ENCODE results near the gene MCM3AP. TPM values are rescaled to one million over a fixed set of nuclear protein-coding genes. Genes with fewer than 3 reads are reported as not detected.

The MCM3AP gene
- total and polyA plus RNA-seq, 7 donors = 16.9 to 92.8 (median 48.9) TPM

DNA sequence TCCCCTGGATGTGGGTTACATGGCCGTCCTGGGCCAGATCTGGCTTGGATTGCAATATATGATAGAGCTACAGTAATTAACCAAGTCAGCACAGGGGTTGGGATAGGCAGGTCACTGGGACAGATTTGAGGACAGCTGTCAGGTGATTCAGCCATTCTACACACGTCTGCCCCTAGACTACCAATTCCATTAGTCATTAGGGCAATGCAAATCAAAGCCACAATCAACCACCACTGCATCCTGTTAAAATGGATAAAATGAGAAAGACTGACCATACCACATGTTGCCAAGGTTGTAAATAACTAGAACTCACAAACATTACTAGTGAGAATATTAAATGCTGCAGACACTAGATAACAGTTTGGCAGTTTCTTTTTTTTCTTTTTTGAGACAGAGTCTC lies 22.2 kb upstream of the MCM3AP start:
- Histone ChIP-seq H3K36me3 (no peaks in the 10 kb centered on the region), H3K27me3 (no peaks in the 10 kb centered on the region), H3K4me3 (no peak overlapping the region), H3K9me3 (no peaks in the 10 kb centered on the region), H3K27ac (no peak overlapping the region), H3K4me1 (no peaks in the 10 kb centered on the region)
- TF ChIP-seq, protein P1, sequence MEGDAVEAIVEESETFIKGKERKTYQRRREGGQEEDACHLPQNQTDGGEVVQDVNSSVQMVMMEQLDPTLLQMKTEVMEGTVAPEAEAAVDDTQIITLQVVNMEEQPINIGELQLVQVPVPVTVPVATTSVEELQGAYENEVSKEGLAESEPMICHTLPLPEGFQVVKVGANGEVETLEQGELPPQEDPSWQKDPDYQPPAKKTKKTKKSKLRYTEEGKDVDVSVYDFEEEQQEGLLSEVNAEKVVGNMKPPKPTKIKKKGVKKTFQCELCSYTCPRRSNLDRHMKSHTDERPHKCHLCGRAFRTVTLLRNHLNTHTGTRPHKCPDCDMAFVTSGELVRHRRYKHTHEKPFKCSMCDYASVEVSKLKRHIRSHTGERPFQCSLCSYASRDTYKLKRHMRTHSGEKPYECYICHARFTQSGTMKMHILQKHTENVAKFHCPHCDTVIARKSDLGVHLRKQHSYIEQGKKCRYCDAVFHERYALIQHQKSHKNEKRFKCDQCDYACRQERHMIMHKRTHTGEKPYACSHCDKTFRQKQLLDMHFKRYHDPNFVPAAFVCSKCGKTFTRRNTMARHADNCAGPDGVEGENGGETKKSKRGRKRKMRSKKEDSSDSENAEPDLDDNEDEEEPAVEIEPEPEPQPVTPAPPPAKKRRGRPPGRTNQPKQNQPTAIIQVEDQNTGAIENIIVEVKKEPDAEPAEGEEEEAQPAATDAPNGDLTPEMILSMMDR (IDR thresholded peaks at IDR 0.05) = no peak
- TF ChIP-seq POLR2AphosphoS5 (IDR thresholded peaks at IDR 0.05) (no peak), EP300 (IDR thresholded peaks at IDR 0.05) (no peak), POLR2A (IDR thresholded peaks at IDR 0.05) (no peak)
- WGBS, 2 donors = 76 to 80% methylated on average over 2 of the region's 2 CpGs
- no peak for DNase-seq
- intact Hi-C loops (cut with DNase I) = no loop called here

DNA sequence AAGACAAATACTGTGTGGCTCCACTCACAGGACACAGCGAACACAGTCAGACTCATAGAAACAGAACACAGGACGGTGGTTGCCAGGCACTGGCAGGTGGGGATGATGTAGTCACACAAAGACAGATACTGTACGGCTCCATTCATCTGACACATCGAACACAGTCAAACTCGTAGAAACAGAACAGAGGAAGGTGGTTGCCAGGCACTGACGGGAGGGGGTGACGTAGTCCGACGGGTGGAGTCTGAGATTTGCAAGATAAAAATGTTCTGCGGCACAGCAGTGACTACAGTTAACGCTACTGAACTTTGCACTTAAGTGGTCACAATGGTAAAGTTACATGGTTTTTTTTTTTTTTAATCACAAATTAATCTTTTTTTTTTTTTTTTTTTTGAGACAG lies 19.5 kb upstream of the MCM3AP start:
- H3K36me3 ChIP-seq = no peaks in the 10 kb centered on the region
- H3K27ac ChIP-seq = no peak overlapping the region
- no peaks in the 10 kb centered on the region for H3K9me3 ChIP-seq
- WGBS, 2 donors = 92 to 98% methylated on average over 11 of the region's 11 CpGs
- H3K4me1 ChIP-seq = no peaks in the 10 kb centered on the region
- H3K4me3 ChIP-seq = no peak overlapping the region
- DNase-seq = no peak
- peaks cover 0 to 2% (median 0%) of the 10 kb centered on the region in 3 donors for H3K27me3 ChIP-seq
- intact Hi-C loops (cut with DNase I) = no loop called here
- no peak for TF ChIP-seq POLR2AphosphoS5 (IDR thresholded peaks at IDR 0.05)
- TF ChIP-seq, protein P1 (IDR thresholded peaks at IDR 0.05) = no peak
- TF ChIP-seq EP300 (IDR thresholded peaks at IDR 0.05) = no peak
- no peak for TF ChIP-seq POLR2A (IDR thresholded peaks at IDR 0.05)

- TF ChIP-seq, protein P1 (IDR thresholded peaks at IDR 0.05) = no peak
- TF ChIP-seq EP300 (IDR thresholded peaks at IDR 0.05) (no peak), POLR2AphosphoS5 (IDR thresholded peaks at IDR 0.05) (no peak), POLR2A (IDR thresholded peaks at IDR 0.05) (no peak)
- Histone ChIP-seq H3K36me3 (no peaks in the 10 kb centered on the region), H3K27ac (no peak overlapping the region), H3K27me3 (peaks cover 0 to 7% (median 5%) of the 10 kb centered on the region in 3 donors), H3K4me1 (no peaks in the 10 kb centered on the region), H3K9me3 (no peaks in the 10 kb centered on the region), H3K4me3 (no peak overlapping the region)
- no peak for DNase-seq
- intact Hi-C loops (cut with DNase I) = no loop called here
- 87 to 89% methylated on average over 5 of the region's 5 CpGs for WGBS, 2 donors
Observed at GRCh38 chr21:46304437-46304836, 19.0 kb upstream of the MCM3AP start.

GRCh38 chr21:46301759-46302158 lies 16.3 kb upstream of the MCM3AP start:
- intact Hi-C loops (cut with DNase I) = no loop called here
- H3K36me3 ChIP-seq = no peaks in the 10 kb centered on the region

More at GRCh38 chr21:46301759-46302158, 16.3 kb upstream of the MCM3AP start:
- TF ChIP-seq POLR2A (IDR thresholded peaks at IDR 0.05) = no peak
- no peak for TF ChIP-seq EP300 (IDR thresholded peaks at IDR 0.05)
- TF ChIP-seq POLR2AphosphoS5 (IDR thresholded peaks at IDR 0.05) = no peak
- TF ChIP-seq, protein P1 (IDR thresholded peaks at IDR 0.05) = no peak
- no peak for DNase-seq
- Histone ChIP-seq H3K27ac (no peak overlapping the region), H3K27me3 (peaks cover 0 to 34% (median 17%) of the 10 kb centered on the region in 3 donors), H3K4me3 (no peak overlapping the region), H3K4me1 (peaks cover 0 to 14% (median 12%) of the 10 kb centered on the region in 4 donors), H3K9me3 (no peaks in the 10 kb centered on the region)
- 96 to 97% methylated on average over 14 of the region's 14 CpGs for WGBS, 2 donors

Data from sigmoid colon (tissue), 7 donors.